KMS-11 (cell line): ENCODE measurements around the gene RSU1.

Source experiments
- H2AFZ ChIP-seq: fragments of 200-600 bp; sonication (generic); 2 replicates; pipeline ENCODE4 v1.6.1; 2016; ENCODE audit warnings: antibody characterized with exemption, mixed run types, low read depth
- H3K27ac ChIP-seq: fragments of 200-600 bp; sonication (generic); 2 replicates; pipeline ENCODE4 v1.6.1; 2016; ENCODE audit warnings: mild to moderate bottlenecking, mixed run types
- H3K27me3 ChIP-seq: fragments of 200-600 bp; sonication (generic); 2 replicates; pipeline ENCODE4 v1.6.1; 2017; ENCODE audit warnings: mild to moderate bottlenecking, low read depth, mixed run types, moderate library complexity; ENCODE audit not compliant: insufficient read depth
- H3K36me3 ChIP-seq: fragments of 200-600 bp; sonication (generic); 2 replicates; pipeline ENCODE4 v1.6.1; 2017; ENCODE audit warnings: mild to moderate bottlenecking, mixed run types; ENCODE audit not compliant: insufficient read depth
- H3K4me1 ChIP-seq: fragments of 200-600 bp; sonication (generic); 2 replicates; pipeline ENCODE4 v1.6.1; 2016; ENCODE audit warnings: mild to moderate bottlenecking, low read depth, mixed run types; ENCODE audit not compliant: poor library complexity, severe bottlenecking
- H3K4me2 ChIP-seq: fragments of 200-600 bp; sonication (generic); 2 replicates; pipeline ENCODE4 v1.7.0; 2016; ENCODE audit warnings: mild to moderate bottlenecking, mixed run types
- H3K4me3 ChIP-seq: fragments of 200-600 bp; sonication (generic); IDR thresholded peaks from 2 replicates; pipeline ENCODE4 v1.6.1; 2017; ENCODE audit warnings: low read depth, low read length, mixed read lengths; ENCODE audit not compliant: insufficient read depth
- H3K79me2 ChIP-seq: fragments of 200-600 bp; sonication (generic); 2 replicates; pipeline ENCODE4 v1.6.1; 2016; ENCODE audit warnings: low read depth, mixed run types; ENCODE audit not compliant: insufficient read depth
- H3K9ac ChIP-seq: fragments of 200-600 bp; sonication (generic); 2 replicates; pipeline ENCODE4 v1.6.1; 2016; ENCODE audit warnings: mild to moderate bottlenecking, mixed run types
- H4K20me1 ChIP-seq: fragments of 200-600 bp; sonication (generic); 2 replicates; pipeline ENCODE4 v1.6.1; 2016; ENCODE audit warnings: mild to moderate bottlenecking, mixed run types; ENCODE audit not compliant: insufficient read depth
- CTCF ChIP-seq: fragments of 200-600 bp; sonication (generic); conservative IDR thresholded peaks from 2 replicates; pipeline ENCODE4 v1.6.1; 2017; ENCODE audit warnings: low read depth, mild to moderate bottlenecking, antibody characterized with exemption, low read length, moderate library complexity, mixed read lengths

The RSU1 gene

GRCh38 chr10:16689696-16690095, 127.5 kb downstream of the RSU1 start:
- Histone ChIP-seq H2AFZ (no peak overlapping the region), H3K4me3 (no peak overlapping the region), H3K4me1 (no peaks in the 10 kb centered on the region), H3K79me2 (no peaks in the 10 kb centered on the region), H3K27ac (no peak overlapping the region), H3K4me2 (no peak overlapping the region), H3K9ac (no peak overlapping the region), H3K36me3 (no peaks in the 10 kb centered on the region), H3K27me3 (no peaks in the 10 kb centered on the region), H4K20me1 (no peaks in the 10 kb centered on the region)
- TF ChIP-seq CTCF, result no peak

- Histone ChIP-seq H3K27ac (no peak overlapping the region), H3K4me3 (no peak overlapping the region), H3K79me2 (no peaks in the 10 kb centered on the region), H2AFZ (no peak overlapping the region), H3K27me3 (no peaks in the 10 kb centered on the region), H4K20me1 (no peaks in the 10 kb centered on the region), H3K4me2 (no peak overlapping the region), H3K9ac (no peak overlapping the region), H3K36me3 (no peaks in the 10 kb centered on the region), H3K4me1 (no peaks in the 10 kb centered on the region)
- TF ChIP-seq CTCF, result no peak
Observed at GRCh38 chr10:16689227-16689626, 128.0 kb downstream of the RSU1 start.

- no peaks in the 10 kb centered on the region for H3K4me1 ChIP-seq
- H4K20me1 ChIP-seq, result no peaks in the 10 kb centered on the region
- no peak overlapping the region for H3K4me3 ChIP-seq
- no peak overlapping the region for H3K4me2 ChIP-seq
- no peak overlapping the region for H3K9ac ChIP-seq
- no peak overlapping the region for H2AFZ ChIP-seq
- H3K36me3 ChIP-seq, result no peaks in the 10 kb centered on the region
- no peaks in the 10 kb centered on the region for H3K79me2 ChIP-seq
- no peaks in the 10 kb centered on the region for H3K27me3 ChIP-seq
- H3K27ac ChIP-seq, result no peak overlapping the region
- TF ChIP-seq CTCF, result no peak
Observed at GRCh38 chr10:16686054-16686902, 130.9 kb downstream of the RSU1 start.

GRCh38 chr10:16685551-16685950, 131.7 kb downstream of the RSU1 start:
- no peaks in the 10 kb centered on the region for H3K36me3 ChIP-seq
- H3K27ac ChIP-seq, result no peak overlapping the region
- H3K9ac ChIP-seq, result no peak overlapping the region
- no peak overlapping the region for H3K4me3 ChIP-seq
- H3K27me3 ChIP-seq, result no peaks in the 10 kb centered on the region
- no peaks in the 10 kb centered on the region for H4K20me1 ChIP-seq
- no peaks in the 10 kb centered on the region for H3K4me1 ChIP-seq
- no peak for TF ChIP-seq CTCF
- no peak overlapping the region for H3K4me2 ChIP-seq
- H2AFZ ChIP-seq, result no peak overlapping the region
- no peaks in the 10 kb centered on the region for H3K79me2 ChIP-seq
